Parathyroid adenoma (tissue), 2 donors: ENCODE data around the gene ITSN1.

Experiments used
- H2AFZ ChIP-seq: fragments of 300-600 bp; sonication (generic); one replicate; pipeline ENCODE4 v1.7.0; 2017; ENCODE audit warnings: antibody characterized with exemption, mild to moderate bottlenecking
- H3K27ac ChIP-seq: fragments of 300-600 bp; sonication (generic); one replicate; pipeline ENCODE4 v1.7.0; 2017
- H3K27me3 ChIP-seq: fragments of 300-600 bp; sonication (generic); one replicate; pipeline ENCODE4 v1.7.0; 2017; ENCODE audit warnings: low read length; ENCODE audit not compliant: control insufficient read depth, insufficient read depth
- H3K36me3 ChIP-seq: fragments of 300-600 bp; sonication (generic); one replicate; pipeline ENCODE4 v1.7.0; 2017; ENCODE audit warnings: low read length; ENCODE audit not compliant: control insufficient read depth, insufficient read depth
- H3K4me1 ChIP-seq: fragments of 300-600 bp; sonication (generic); one replicate; pipeline ENCODE4 v1.7.0; 2017; ENCODE audit warnings: control low read depth
- H3K4me2 ChIP-seq: fragments of 300-600 bp; sonication (generic); one replicate; pipeline ENCODE4 v1.7.0; 2017; ENCODE audit warnings: low read length
- H3K4me3 ChIP-seq: fragments of 300-600 bp; sonication (generic); one replicate; pipeline ENCODE4 v1.7.0; 2017; ENCODE audit warnings: low read depth, low read length
- H3K79me2 ChIP-seq: fragments of 300-600 bp; sonication (generic); one replicate; pipeline ENCODE4 v1.7.0; 2017; ENCODE audit warnings: control low read depth
- H3K9ac ChIP-seq: fragments of 300-600 bp; sonication (generic); one replicate; pipeline ENCODE4 v1.7.0; 2017; ENCODE audit warnings: mild to moderate bottlenecking
- H3K9me3 ChIP-seq: fragments of 300-600 bp; sonication (generic); one replicate; pipeline ENCODE4 v1.7.0; 2017; ENCODE audit warnings: low read length; ENCODE audit not compliant: control insufficient read depth
- CTCF ChIP-seq: fragments of 300-600 bp; sonication (generic); IDR thresholded peaks from one replicate; pipeline ENCODE4 v1.7.0; 2017; ENCODE audit warnings: antibody characterized with exemption, mild to moderate bottlenecking
- donor health status: primary hyperparathyroidism.

The ITSN1 gene

DNA sequence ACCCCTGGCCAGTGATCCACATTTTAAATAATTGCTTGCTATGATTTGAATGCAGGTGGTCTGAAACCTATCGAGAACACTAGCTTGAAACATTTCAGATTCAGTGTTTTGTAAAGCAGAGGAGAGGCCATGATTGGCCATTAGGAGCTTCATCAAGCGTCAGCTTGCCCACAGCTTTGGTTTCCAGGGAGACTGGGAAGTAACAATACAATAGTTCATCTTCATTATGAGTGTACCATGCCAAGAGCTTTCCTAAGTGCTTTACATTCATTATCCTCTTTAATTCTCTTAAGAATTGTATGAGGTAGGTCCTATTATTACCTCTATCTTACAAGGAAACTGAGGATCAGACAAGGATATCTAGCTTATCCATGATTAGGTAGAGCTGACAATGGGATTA lies 301.0 kb downstream of the ITSN1 start:
- H3K27ac ChIP-seq: no peak overlapping the region
- H3K4me2 ChIP-seq: no peak overlapping the region
- H3K9ac ChIP-seq: no peak overlapping the region
- TF ChIP-seq CTCF: no peak
- no peaks in the 10 kb centered on the region for H3K9me3 ChIP-seq
- H3K4me1 ChIP-seq: peaks cover 2% of the 10 kb centered on the region
- H2AFZ ChIP-seq: no peak overlapping the region
- no peaks in the 10 kb centered on the region for H3K27me3 ChIP-seq
- H3K79me2 ChIP-seq: no peaks in the 10 kb centered on the region
- H3K36me3 ChIP-seq: no peaks in the 10 kb centered on the region
- H3K4me3 ChIP-seq: no peak overlapping the region

DNA sequence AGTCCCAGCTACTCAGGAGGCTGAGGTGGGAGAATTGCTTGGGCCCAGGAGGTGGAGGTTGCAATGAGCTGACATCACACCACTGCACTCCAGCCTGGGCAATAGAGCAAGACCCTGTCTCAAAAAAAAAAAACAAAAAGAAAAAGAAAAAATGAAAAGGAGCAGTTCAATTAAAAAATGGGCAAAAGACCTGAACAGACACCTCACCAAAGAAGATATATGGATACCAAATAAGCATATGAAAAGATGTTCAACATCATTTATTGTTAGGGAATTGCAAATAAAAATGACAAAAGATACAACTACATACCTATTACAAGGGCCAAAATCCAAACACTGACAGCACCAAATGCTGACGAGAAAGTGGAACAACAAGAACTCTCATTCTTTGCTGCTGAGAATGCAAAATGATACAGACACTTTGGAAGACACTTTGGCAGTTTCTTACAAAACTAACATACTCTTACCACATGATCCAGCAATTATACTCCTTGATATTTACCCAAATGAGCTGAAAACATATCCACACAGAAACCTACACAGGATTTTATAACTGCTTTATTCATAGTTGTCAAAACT lies 302.0 kb downstream of the ITSN1 start:
- no peak overlapping the region for H3K27ac ChIP-seq
- H3K4me2 ChIP-seq: no peak overlapping the region
- no peaks in the 10 kb centered on the region for H3K79me2 ChIP-seq
- no peak for TF ChIP-seq CTCF
- no peaks in the 10 kb centered on the region for H3K9me3 ChIP-seq
- H2AFZ ChIP-seq: no peak overlapping the region
- no peaks in the 10 kb centered on the region for H3K36me3 ChIP-seq
- H3K27me3 ChIP-seq: no peaks in the 10 kb centered on the region
- H3K4me3 ChIP-seq: no peak overlapping the region
- no peak overlapping the region for H3K9ac ChIP-seq
- H3K4me1 ChIP-seq: peaks cover 2% of the 10 kb centered on the region

- Histone ChIP-seq H2AFZ (no peak overlapping the region), H3K4me1 (peaks cover 2% of the 10 kb centered on the region), H3K9me3 (no peaks in the 10 kb centered on the region), H3K27me3 (no peaks in the 10 kb centered on the region), H3K4me2 (no peak overlapping the region), H3K9ac (no peak overlapping the region), H3K36me3 (no peaks in the 10 kb centered on the region), H3K79me2 (no peaks in the 10 kb centered on the region), H3K4me3 (no peak overlapping the region), H3K27ac (no peak overlapping the region)
- TF ChIP-seq CTCF: no peak
Measured at GRCh38 chr21:33945652-33946270, 303.5 kb downstream of the ITSN1 start.

DNA sequence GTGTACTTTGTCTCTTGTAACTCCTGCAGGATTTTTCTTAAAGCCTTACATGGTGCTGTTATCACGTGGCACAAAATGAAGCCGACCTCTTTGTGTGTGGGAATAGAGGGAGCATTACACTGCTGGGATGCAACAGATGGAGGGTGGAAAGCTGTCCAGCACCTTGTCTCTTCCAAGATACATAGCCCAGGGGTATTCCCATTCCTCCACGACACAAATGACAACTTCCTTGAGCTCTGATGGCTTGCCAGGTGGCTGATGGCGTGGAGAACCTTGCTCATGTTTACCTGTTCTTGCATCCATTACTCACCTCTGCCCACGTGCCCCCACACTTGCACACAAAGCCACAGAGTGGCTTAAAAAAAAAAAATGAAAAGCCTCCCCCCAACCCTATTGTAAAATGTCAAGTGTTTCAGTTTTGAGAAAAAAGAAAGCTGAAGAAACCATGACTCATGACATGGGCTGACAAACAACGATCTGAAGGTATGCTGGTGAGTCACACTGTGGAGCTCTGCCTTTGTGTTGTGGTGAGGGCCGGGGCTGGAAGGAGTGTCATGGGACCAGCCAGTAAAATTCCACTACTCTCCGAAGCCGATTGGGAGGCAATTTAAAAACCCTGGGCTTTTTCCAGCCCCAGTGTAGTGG lies 305.3 kb downstream of the ITSN1 start:
- no peak overlapping the region for H3K9ac ChIP-seq
- H3K4me3 ChIP-seq: peak overlapping the region; percentile 25

More for the DNA sequence above, 305.3 kb downstream of the ITSN1 start:
- Histone ChIP-seq H3K79me2 (no peaks in the 10 kb centered on the region), H2AFZ (peak overlapping the region; percentile 56), H3K36me3 (no peaks in the 10 kb centered on the region), H3K9me3 (no peaks in the 10 kb centered on the region), H3K4me2 (peak overlapping the region; percentile 36), H3K27me3 (no peaks in the 10 kb centered on the region), H3K27ac (no peak overlapping the region), H3K4me1 (peaks cover 2% of the 10 kb centered on the region)
- TF ChIP-seq CTCF: no peak
